Neural progenitor cell (in vitro differentiated cells): Measurements from ENCODE around the gene LBH.

Source experiments
- CTCF ChIP-seq: fragments of 200-600 bp; sonication (generic); IDR thresholded peaks from 2 replicates; pipeline ENCODE4 v1.5.1; 2017; ENCODE audit warnings: antibody characterized with exemption, mild to moderate bottlenecking
- EZH2 ChIP-seq: fragments of 200-600 bp; sonication (generic); IDR thresholded peaks from 2 replicates; pipeline ENCODE4 v1.6.1; 2017; ENCODE audit warnings: antibody characterized with exemption, mild to moderate bottlenecking, moderate library complexity
- EZH2phosphoT487 ChIP-seq: fragments of 200-600 bp; sonication (generic); IDR thresholded peaks from 2 replicates; pipeline ENCODE4 v1.6.1; 2017; ENCODE audit warnings: antibody characterized with exemption

- TF ChIP-seq CTCF (no peak), EZH2 (no peak), EZH2phosphoT487 (no peak)
Measured at GRCh38 chr2:30293303-30293921, 62.1 kb downstream of the LBH start.
